ENCODE results near the gene PHC2.
"Not testable (repeated sequence)": the region's sequence is repeated elsewhere in the genome, so short reads cannot be mapped to it uniquely, and the experiment has no call there.

The PHC2 gene

DNA sequence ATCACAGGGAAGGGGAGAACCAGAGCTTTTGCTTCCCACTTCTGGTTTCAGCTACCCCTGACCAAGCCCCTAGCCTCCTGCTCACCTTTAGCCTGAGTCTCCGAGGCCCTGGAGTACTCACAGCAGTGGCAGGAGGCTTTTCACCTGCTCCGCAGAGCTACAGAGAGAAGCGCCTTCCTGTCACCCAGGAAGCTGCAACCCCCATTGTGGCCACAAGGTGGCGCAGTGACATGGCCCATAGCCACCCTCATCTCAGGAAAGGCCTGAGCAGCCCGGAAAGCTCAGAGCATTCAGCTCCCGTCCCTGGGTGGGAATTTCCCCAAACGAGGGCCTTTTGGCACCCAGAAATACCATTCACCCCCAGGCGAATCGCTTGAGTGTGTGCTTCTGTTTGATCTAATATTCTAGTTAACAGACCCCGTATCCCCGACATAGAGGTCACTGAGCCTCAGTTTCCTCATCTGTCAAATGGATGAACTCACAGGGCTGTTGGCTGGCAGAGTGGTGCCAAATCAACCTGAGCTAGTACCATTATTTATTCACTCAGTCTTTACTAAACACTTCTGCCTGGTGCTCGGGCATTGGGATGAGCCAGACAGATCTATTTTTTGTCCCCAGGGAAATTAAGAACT lies 135.3 kb downstream of the PHC2 start:
- WGBS, result 52% methylated on average over 12 of the region's 12 CpGs
- H3K27ac ChIP-seq (ENCODE audit: low read depth, low read length), result no peak overlapping the region
- H3K4me3 ChIP-seq (ENCODE audit: low read length), result no peak overlapping the region
- no peaks in the 10 kb centered on the region for H3K9me3 ChIP-seq (ENCODE audit: insufficient read depth, low read depth, low read length)
- peaks cover 30% of the 10 kb centered on the region for H3K36me3 ChIP-seq (ENCODE audit: insufficient read depth, low read length)
- no peaks in the 10 kb centered on the region for H3K27me3 ChIP-seq (ENCODE audit: insufficient read depth, low read length)
- H3K9ac ChIP-seq (ENCODE audit: low read depth, low read length), result no peak overlapping the region
- 0 out of 2 replicates have a peak, but pooled peaks cover 5% of the 10 kb centered on the region for H3K4me1 ChIP-seq (ENCODE audit: insufficient read depth, low read length)

GRCh38 chr1:33295023-33295422 lies 135.9 kb downstream of the PHC2 start:
- peaks cover 30% of the 10 kb centered on the region for H3K36me3 ChIP-seq (ENCODE audit: insufficient read depth, low read length)
- WGBS, result 82% methylated on average over 14 of the region's 15 CpGs

GRCh38 chr1:33294071-33295010 lies 136.6 kb downstream of the PHC2 start:
- Histone ChIP-seq H3K4me1 (ENCODE audit: insufficient read depth, low read length) (no peaks in the 10 kb centered on the region), H3K27ac (ENCODE audit: low read depth, low read length) (no peak overlapping the region), H3K36me3 (ENCODE audit: insufficient read depth, low read length) (peaks cover 34% of the 10 kb centered on the region), H3K9ac (ENCODE audit: low read depth, low read length) (no peak overlapping the region), H3K4me3 (ENCODE audit: low read length) (no peak overlapping the region), H3K9me3 (ENCODE audit: insufficient read depth, low read depth, low read length) (no peaks in the 10 kb centered on the region), H3K27me3 (ENCODE audit: insufficient read depth, low read length) (no peaks in the 10 kb centered on the region)
- 95% methylated on average over 13 of the region's 13 CpGs for WGBS

More at GRCh38 chr1:33295023-33295422, 135.9 kb downstream of the PHC2 start:
- no peak overlapping the region for H3K27ac ChIP-seq (ENCODE audit: low read depth, low read length)
- H3K9ac ChIP-seq (ENCODE audit: low read depth, low read length), result no peak overlapping the region
- no peak overlapping the region for H3K4me3 ChIP-seq (ENCODE audit: low read length)
- H3K9me3 ChIP-seq (ENCODE audit: insufficient read depth, low read depth, low read length), result no peaks in the 10 kb centered on the region
- H3K27me3 ChIP-seq (ENCODE audit: insufficient read depth, low read length), result no peaks in the 10 kb centered on the region
- H3K4me1 ChIP-seq (ENCODE audit: insufficient read depth, low read length), result 0 out of 2 replicates have a peak, but pooled peaks cover under 1% of the 10 kb centered on the region

GRCh38 chr1:33292726-33293340 lies 138.1 kb downstream of the PHC2 start:
- H3K27ac ChIP-seq (ENCODE audit: low read depth, low read length), result no peak overlapping the region
- H3K27me3 ChIP-seq (ENCODE audit: insufficient read depth, low read length), result no peaks in the 10 kb centered on the region
- peaks cover 32% of the 10 kb centered on the region for H3K36me3 ChIP-seq (ENCODE audit: insufficient read depth, low read length)
- no peak overlapping the region for H3K9ac ChIP-seq (ENCODE audit: low read depth, low read length)
- H3K4me3 ChIP-seq (ENCODE audit: low read length), result no peak overlapping the region
- H3K4me1 ChIP-seq (ENCODE audit: insufficient read depth, low read length), result no peaks in the 10 kb centered on the region
- H3K9me3 ChIP-seq (ENCODE audit: insufficient read depth, low read depth, low read length), result no peaks in the 10 kb centered on the region
- WGBS, result 93% methylated on average over 13 of the region's 13 CpGs

DNA sequence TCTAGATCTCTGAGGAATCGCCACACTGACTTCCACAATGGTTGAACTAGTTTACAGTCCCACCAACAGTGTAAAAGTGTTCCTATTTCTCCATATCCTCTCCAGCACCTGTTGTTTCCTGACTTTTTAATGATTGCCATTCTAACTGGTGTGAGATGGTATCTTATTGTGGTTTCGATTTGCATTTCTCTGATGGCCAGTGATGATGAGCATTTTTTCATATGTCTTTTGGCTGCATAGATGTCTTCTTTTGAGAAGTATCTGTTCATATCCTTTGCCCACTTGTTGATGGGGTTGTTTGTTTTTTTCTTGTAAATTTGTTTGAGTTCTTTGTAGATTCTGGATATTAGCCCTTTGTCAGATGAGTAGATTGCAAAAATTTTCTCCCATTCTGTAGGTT lies 140.3 kb downstream of the PHC2 start:
- H3K9ac ChIP-seq (ENCODE audit: low read depth, low read length); H3K4me3 ChIP-seq (ENCODE audit: low read length); H3K4me1 ChIP-seq (ENCODE audit: insufficient read depth, low read length); H3K9me3 ChIP-seq (ENCODE audit: insufficient read depth, low read depth, low read length); H3K27ac ChIP-seq (ENCODE audit: low read depth, low read length); H3K27me3 ChIP-seq (ENCODE audit: insufficient read depth, low read length): not testable (repeated sequence)
- 100% methylated on average over 1 of the region's 2 CpGs for WGBS
- peaks cover 24% of the 10 kb centered on the region for H3K36me3 ChIP-seq (ENCODE audit: insufficient read depth, low read length)

DNA sequence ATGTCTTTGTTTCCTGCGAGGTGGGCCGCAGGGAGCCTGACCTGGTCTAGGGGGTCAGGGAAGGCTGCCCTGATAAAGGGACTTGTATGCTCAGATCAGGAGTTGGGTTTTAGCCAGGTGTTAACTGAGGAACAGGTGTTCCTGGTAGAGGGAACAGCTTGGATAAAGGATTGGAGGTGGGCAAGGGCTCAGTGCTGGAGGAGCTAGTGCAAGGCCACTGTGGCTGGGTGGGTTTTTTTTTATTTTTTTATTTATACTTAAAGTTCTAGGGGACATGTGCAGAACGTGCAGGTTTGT lies 141.1 kb downstream of the PHC2 start:
- 94% methylated on average over 3 of the region's 3 CpGs for WGBS
- Histone ChIP-seq H3K4me3 (ENCODE audit: low read length) (no peak overlapping the region), H3K36me3 (ENCODE audit: insufficient read depth, low read length) (peaks cover 32% of the 10 kb centered on the region), H3K9ac (ENCODE audit: low read depth, low read length) (no peak overlapping the region), H3K27ac (ENCODE audit: low read depth, low read length) (no peak overlapping the region), H3K4me1 (ENCODE audit: insufficient read depth, low read length) (no peaks in the 10 kb centered on the region), H3K27me3 (ENCODE audit: insufficient read depth, low read length) (no peaks in the 10 kb centered on the region), H3K9me3 (ENCODE audit: insufficient read depth, low read depth, low read length) (no peaks in the 10 kb centered on the region)

- Histone ChIP-seq H3K9me3 (ENCODE audit: insufficient read depth, low read depth, low read length) (no peaks in the 10 kb centered on the region), H3K27ac (ENCODE audit: low read depth, low read length) (no peak overlapping the region), H3K27me3 (ENCODE audit: insufficient read depth, low read length) (no peaks in the 10 kb centered on the region), H3K4me3 (ENCODE audit: low read length) (no peak overlapping the region), H3K36me3 (ENCODE audit: insufficient read depth, low read length) (peaks cover 37% of the 10 kb centered on the region), H3K9ac (ENCODE audit: low read depth, low read length) (no peak overlapping the region), H3K4me1 (ENCODE audit: insufficient read depth, low read length) (no peaks in the 10 kb centered on the region)
- 94% methylated on average over 16 of the region's 16 CpGs for WGBS
Measured at GRCh38 chr1:33288976-33289857, 141.7 kb downstream of the PHC2 start.

GRCh38 chr1:33287317-33287716 lies 143.6 kb downstream of the PHC2 start:
- Histone ChIP-seq H3K27me3 (ENCODE audit: insufficient read depth, low read length) (no peaks in the 10 kb centered on the region), H3K36me3 (ENCODE audit: insufficient read depth, low read length) (peaks cover 48% of the 10 kb centered on the region), H3K4me1 (ENCODE audit: insufficient read depth, low read length) (no peaks in the 10 kb centered on the region), H3K9ac (ENCODE audit: low read depth, low read length) (no peak overlapping the region), H3K4me3 (ENCODE audit: low read length) (no peak overlapping the region), H3K27ac (ENCODE audit: low read depth, low read length) (no peak overlapping the region), H3K9me3 (ENCODE audit: insufficient read depth, low read depth, low read length) (no peaks in the 10 kb centered on the region)
- 94% methylated on average over 1 of the region's 2 CpGs for WGBS

DNA sequence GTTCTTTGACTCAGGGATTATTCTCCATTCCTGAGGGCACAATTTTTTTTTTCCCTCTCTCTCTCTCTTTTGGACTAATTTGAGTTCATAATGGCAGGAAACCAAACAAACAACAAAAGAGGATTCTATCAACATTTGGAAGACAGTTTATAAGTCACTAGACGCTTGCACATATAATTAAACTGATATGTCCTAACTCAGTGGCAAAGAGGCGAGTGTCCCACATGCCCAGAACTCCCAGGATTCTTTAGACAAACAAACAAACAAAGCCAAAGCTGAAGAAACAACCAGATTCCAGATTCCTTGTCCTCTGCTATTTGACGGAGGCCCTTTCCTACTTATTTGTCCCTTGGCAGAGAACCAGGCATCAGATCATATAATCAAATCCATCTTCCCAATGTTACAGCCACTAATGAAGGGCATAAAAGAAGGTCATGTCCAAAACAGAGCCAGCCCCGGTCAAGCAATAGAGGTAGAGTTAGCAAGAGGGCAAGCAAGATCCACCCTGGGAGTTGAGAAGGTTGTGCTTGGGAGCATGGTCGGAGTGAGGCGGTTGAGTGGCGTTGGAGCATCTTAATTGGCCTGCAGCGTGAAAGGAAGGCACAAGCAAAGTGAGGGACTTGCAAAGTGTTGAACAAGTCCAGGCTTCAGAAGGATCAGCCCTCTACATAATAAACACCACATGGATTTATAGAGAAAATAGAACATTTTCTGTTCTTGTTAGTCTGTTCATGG lies 144.3 kb downstream of the PHC2 start:
- Histone ChIP-seq H3K27me3 (ENCODE audit: insufficient read depth, low read length) (no peaks in the 10 kb centered on the region), H3K27ac (ENCODE audit: low read depth, low read length) (no peak overlapping the region), H3K4me1 (ENCODE audit: insufficient read depth, low read length) (no peaks in the 10 kb centered on the region), H3K9ac (ENCODE audit: low read depth, low read length) (no peak overlapping the region), H3K36me3 (ENCODE audit: insufficient read depth, low read length) (peaks cover 54% of the 10 kb centered on the region), H3K9me3 (ENCODE audit: insufficient read depth, low read depth, low read length) (no peaks in the 10 kb centered on the region), H3K4me3 (ENCODE audit: low read length) (no peak overlapping the region)
- WGBS, result 93% methylated on average over 8 of the region's 8 CpGs

GRCh38 chr1:33284049-33284448 lies 146.8 kb downstream of the PHC2 start:
- no peaks in the 10 kb centered on the region for H3K27me3 ChIP-seq (ENCODE audit: insufficient read depth, low read length)
- H3K36me3 ChIP-seq (ENCODE audit: insufficient read depth, low read length), result peaks cover 68% of the 10 kb centered on the region
- H3K4me1 ChIP-seq (ENCODE audit: insufficient read depth, low read length), result no peaks in the 10 kb centered on the region
- no peaks in the 10 kb centered on the region for H3K9me3 ChIP-seq (ENCODE audit: insufficient read depth, low read depth, low read length)
- 93% methylated on average over 6 of the region's 6 CpGs for WGBS
- no peak overlapping the region for H3K4me3 ChIP-seq (ENCODE audit: low read length)
- no peak overlapping the region for H3K27ac ChIP-seq (ENCODE audit: low read depth, low read length)
- H3K9ac ChIP-seq (ENCODE audit: low read depth, low read length), result no peak overlapping the region

Data from HUES64 (cell line).